GM18499 (cell line): ENCODE measurements around the gene SIX5.
"Not testable (repeated sequence)": the region's sequence is repeated elsewhere in the genome, so short reads cannot be mapped to it uniquely, and the experiment has no call there.

Experiments
- ATAC-seq: cut with Tn5 transposase; IDR thresholded peaks from one replicate; pipeline ENCODE4 v1.9.1; 2021; ENCODE audit warnings: moderate number of reproducible peaks; ENCODE audit not compliant: insufficient read depth, unreplicated experiment

The SIX5 gene

GRCh38 chr19:45768984-45769782, at the start of gene SIX5:
Gene SIX5 (minus strand): TSS chr19:45769252. CDS start chr19:45768844, 408 bp downstream.
- ATAC-seq: peak; percentile 44

GRCh38 chr19:45817725-45818301, 48.8 kb upstream of the SIX5 start:
- no peak for ATAC-seq

- ATAC-seq: no peak
Observed at GRCh38 chr19:45817010-45817724, 48.1 kb upstream of the SIX5 start.

GRCh38 chr19:45816236-45817009, 47.4 kb upstream of the SIX5 start:
- no peak for ATAC-seq

DNA sequence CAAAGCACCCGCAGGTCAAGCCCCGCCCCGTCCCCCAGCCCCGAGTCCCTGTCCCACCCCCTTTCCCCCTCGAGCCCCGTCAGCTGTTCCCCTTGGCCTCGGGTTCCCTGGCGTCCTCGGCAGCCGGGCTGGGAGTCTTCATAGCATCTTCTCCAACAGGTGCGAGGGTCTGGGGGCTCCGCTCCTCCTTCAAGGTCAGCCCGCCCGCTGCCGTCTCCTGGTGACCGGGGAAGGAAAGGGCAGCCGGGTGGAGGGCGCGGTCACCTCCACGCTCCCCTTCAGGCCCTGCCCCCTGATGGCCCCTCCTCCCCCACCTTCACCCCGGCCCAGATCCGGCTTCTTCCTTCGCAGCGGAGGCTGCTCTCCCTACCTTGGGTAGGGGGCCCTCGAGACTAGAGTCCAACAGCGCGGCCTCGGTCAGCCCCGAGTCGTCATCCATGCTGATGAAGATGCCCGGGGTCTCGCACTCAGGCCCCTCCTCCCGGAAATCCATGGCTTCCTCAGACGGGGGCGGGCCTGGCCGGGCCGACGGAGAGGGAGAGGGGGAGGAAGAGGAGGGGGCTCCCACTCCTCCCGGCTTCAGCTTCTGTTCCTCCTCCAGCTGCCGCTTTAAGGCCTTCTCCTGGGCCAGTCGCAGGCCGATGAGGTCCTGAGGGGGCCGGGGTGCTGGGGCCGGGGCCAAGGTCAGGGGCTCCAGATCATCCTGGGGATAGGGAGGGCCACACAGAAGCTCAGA, 46.6 kb upstream of the SIX5 start:
- no peak for ATAC-seq

DNA sequence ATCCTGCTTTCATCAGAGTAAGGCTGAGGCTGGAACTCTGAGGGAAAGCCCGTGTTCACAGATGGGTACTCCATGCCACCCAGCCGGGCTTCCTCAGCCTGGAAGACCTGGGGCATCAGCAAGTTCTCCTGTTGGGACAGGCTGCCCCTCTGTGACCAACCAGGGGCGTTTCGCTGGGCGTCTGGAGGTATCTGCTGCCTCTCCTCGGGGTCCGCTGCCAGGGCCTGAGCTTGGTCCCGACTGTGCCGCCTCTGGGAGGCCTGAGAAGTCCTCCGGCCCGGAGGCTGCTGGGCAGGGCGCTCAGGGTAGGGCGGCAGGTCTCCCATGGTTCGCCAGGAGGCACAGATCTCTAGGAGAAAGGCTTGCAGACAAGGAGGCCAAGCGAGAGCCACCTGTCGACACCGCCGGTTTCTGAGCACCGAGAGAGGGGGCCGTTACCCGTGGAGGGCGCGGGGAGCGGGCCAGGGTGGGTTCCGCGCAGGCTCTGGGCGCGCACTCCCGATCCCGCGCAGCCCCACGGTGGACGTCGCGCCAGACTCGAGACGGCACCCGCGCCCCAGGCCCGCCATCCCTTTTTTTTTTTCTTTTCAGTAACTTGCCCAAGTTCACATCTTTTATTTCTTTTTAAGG, 45.9 kb upstream of the SIX5 start, which contains the start of gene RSPH6A:
Gene RSPH6A, minus strand, starts transcription at position 458 of the 630 bp plus-strand sequence. Its CDS starts 132 bp downstream, at position 326.
- ATAC-seq: no peak

DNA sequence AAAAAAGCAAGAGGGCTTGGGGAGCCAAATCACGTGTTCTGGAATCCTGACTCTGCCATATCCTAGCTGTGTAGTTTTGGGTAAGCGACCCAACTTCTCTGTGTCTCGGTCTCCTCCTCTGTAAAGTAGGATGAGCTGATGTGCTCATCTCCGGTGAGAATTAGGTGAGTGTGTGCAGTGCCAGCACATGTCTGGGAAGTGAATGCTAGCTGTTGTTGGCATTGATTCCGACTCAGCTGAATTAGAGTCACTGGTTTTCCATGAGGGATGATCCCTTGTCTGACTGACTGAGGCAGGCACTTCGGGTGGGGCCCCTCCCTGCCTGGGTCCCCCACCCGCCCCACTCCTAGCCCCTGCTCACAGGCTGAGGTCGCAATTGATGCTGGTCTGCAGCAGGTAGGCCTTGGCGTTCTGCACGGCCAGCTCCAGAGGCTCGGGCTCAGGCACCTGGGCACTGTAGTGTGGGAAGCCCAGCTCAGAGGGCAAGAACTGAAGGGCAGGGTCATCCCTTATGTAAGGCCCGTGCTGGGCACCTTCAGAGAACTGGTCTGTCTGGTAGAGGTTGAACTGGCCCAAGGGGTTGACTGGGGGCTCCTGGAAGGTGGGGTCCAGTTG, 45.2 kb upstream of the SIX5 start:
- no peak for ATAC-seq

GRCh38 chr19:45812297-45812696, 43.2 kb upstream of the SIX5 start:
- no peak for ATAC-seq

DNA sequence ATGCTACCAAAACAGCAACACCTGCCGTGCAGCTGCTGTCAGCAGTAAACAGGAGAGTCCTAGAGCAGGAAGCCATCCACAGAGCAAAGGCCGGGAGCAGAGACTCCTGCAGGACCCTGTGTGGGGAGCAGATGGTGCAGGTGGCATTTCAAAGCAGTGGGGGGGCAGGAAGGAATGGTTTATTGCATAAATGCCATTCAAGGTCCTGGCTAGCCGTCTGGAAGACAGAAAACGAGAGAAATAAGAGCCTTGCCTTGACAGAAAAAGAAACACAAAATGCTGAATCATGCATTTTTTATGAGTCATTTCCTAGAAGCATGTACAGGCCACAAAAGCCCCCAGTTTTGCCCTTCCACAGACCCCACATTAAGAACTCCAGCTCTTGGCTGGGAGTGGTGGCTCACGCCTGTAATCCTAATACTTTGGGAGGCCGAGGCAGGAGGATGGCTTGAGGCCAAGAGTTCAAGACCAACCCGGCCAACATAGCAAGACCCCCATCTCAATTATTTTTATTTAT, 40.6 kb upstream of the SIX5 start:
- no peak for ATAC-seq

- ATAC-seq: no peak
Observed at GRCh38 chr19:45805719-45806118, 36.7 kb upstream of the SIX5 start.

DNA sequence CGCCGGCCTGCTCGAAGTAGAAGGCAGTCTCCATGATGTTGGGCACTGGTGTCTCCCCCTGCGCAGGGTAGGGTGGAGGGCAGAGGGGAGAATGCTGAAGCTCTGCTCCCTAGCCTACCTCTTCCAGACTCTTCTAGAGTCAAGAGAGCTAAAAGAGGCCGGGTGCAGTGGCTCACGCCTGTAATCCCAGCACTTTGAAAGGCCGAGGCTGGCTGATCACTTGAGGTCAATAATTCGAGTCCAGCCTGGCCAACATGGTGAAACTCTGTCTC, 35.8 kb upstream of the SIX5 start:
- no peak for ATAC-seq

DNA sequence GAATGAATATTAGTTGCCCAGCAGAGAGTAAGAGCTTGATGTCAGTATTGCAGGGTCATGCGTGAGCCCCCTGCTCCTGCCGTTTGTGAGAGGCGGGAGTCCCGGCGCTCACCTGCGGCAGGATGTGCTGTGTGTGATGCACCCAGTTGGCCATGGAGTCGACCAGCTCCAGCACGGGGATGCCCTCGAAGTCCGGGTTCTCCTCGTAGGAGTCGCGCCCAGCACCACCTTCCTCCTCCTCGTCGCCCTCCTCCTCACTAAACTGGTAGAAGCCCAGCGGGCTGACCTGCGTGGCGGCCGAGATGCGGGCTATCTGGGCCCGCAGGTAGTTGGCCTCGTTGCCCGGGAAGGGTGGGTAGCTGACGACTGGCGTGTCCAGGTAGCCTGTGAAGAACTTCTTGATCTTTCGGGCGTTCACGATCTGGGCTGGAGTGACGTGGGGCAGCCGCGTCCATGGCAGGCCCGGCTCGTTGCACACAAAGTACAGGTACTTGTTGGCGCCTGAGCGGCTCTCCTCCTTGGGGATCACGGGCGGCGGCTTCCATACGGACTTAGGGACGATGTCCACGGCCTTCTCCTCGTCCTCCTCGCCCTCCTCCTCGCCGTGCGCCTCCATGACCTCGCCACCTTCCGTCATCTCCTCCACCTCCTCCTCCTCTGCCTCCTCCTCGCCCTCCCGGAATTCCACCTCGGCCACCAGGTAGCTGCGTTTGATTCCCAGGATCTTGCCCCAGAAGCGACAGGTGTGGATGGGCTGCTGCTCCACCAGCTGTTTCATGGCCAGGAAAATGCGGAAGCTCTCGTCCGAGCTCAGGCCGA, 35.3 kb upstream of the SIX5 start:
- no peak for ATAC-seq

- no peak for ATAC-seq
Observed at GRCh38 chr19:45801603-45802175, 32.6 kb upstream of the SIX5 start.

DNA sequence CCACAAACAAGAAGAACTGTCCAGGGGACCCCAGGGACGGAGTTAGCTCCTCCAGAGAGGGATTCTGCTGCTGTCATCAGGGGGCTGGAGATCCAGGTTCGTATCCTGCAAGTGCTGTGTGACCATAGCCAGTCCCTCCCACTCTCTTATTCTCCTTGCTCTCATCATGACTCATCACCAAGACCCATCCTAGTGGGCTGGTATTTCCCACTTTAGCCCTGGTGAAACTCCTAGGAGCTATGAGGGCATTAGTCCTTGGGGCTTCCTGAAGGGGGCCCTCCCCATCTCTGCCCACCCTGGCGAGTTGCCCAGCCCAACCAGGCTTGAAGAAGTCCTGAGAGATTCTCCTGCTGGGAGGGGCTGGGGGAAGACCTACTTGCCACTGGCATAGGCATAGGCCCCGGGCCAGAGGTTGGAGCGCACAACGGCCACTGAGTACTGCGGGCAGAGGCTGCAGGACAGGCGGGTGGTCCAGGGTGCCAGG, 31.1 kb upstream of the SIX5 start:
- ATAC-seq: no peak

DNA sequence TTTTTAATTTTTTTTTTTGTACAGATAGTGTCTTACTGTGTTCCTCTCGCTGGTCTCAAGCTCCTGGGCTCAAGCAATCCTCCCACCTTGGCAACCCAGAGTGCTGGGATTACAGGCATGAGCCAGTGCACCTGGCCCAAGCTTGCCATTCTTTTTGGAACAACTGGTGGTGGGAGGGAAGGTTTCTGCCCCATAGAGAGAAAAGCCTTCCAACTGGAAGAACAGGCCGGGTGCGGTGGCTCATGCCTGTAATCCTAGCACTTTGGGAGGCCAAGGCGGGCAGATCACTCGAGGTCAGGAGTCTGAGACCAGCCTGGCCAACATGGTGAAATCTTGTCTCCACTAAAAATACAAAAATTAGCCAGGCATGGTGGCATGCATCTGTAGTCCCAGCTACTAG, 30.5 kb upstream of the SIX5 start:
- ATAC-seq: not testable (repeated sequence)

DNA sequence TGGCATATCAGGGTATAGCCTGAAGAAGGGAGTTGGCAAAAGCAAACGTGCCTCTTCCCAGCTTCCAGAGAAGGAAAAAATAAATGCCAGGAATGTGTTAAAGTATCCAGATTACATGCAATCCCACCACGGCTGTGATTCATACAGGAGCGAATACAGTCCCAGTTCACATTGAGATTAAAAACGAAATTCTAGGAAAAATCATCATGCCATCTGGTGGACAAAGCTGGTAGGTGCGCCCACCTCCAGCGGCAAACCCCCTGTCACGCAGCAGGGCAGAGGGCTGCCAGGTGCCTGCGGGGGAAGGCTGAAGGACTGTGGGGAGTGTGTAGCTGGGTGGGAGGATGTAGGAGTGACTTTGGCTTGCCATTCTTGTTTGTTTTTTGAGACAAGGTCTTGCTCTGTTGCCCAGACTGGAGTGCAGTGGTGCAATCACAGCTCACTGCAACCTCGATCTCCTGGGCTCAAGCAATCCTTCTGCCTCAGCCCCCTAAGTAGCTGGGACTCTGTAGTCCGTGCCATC, 30.0 kb upstream of the SIX5 start:
- no peak for ATAC-seq

- ATAC-seq: no peak
Observed at GRCh38 chr19:45794627-45795026, 25.6 kb upstream of the SIX5 start.
